Measurements from ENCODE around the gene OR4F15.

DNA sequence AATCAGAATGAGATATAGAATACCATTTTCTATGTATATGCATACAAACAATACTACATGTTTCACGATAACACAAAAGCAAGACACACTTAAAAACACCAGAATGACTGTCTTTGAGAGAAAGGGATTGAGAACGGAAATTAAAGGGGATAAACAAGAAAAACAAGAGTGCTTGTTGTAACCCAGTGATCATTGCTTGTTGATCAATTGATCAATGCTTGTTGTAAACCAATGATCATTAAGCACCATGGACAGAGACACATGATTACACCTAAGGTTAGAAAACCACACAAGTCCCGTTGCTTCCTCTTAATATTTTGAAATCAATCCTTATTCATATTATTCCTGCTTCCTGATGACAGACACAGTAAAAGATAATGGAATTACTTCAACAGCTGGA lies 1.1 kb upstream of the OR4F15 start:
- no peak for TF ChIP-seq POLR2A (IDR thresholded peaks at IDR 0.05; ENCODE audit: low read depth, low read length)
- TF ChIP-seq, protein P1, sequence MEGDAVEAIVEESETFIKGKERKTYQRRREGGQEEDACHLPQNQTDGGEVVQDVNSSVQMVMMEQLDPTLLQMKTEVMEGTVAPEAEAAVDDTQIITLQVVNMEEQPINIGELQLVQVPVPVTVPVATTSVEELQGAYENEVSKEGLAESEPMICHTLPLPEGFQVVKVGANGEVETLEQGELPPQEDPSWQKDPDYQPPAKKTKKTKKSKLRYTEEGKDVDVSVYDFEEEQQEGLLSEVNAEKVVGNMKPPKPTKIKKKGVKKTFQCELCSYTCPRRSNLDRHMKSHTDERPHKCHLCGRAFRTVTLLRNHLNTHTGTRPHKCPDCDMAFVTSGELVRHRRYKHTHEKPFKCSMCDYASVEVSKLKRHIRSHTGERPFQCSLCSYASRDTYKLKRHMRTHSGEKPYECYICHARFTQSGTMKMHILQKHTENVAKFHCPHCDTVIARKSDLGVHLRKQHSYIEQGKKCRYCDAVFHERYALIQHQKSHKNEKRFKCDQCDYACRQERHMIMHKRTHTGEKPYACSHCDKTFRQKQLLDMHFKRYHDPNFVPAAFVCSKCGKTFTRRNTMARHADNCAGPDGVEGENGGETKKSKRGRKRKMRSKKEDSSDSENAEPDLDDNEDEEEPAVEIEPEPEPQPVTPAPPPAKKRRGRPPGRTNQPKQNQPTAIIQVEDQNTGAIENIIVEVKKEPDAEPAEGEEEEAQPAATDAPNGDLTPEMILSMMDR (IDR thresholded peaks at IDR 0.05; ENCODE audit: extremely low read depth in 1 of 2, insufficient read depth in 1 of 2, low read depth in 1 of 2, low read length in 2 of 2): no peak
- TF ChIP-seq MYC (IDR thresholded peaks at IDR 0.05; ENCODE audit: low read depth, low read length): no peak
- TF ChIP-seq EZH2 (IDR thresholded peaks at IDR 0.05; ENCODE audit: borderline replicate concordance, low read depth, low read length, severe bottlenecking): no peak
- TF ChIP-seq POLR2AphosphoS5 (IDR thresholded peaks at IDR 0.05; ENCODE audit: insufficient read depth, low read depth, low read length): no peak
- TF ChIP-seq FOS (IDR thresholded peaks at IDR 0.05; ENCODE audit: borderline replicate concordance, insufficient read depth, low read length): no peak
